ENCODE measurements around the gene GHR.

GHR gene

GRCh38 chr5:42423285-42424165 is at the start of gene GHR:
Gene GHR (plus strand): TSS chr5:42423439. CDS start chr5:42565875, 142,436 bp downstream.
- peak in 13 of 14 donors; percentile 9 to 84 (median 60) for DNase-seq

GRCh38 chr5:42374679-42375273 is 48.5 kb upstream of the GHR start:
- DNase-seq, result no peak

GRCh38 chr5:42377496-42377895 is 45.7 kb upstream of the GHR start:
- no peak for DNase-seq

- no peak for DNase-seq
Measured at GRCh38 chr5:42381973-42382372, 41.3 kb upstream of the GHR start.

GRCh38 chr5:42387563-42387962 is 35.7 kb upstream of the GHR start:
- no peak for DNase-seq

GRCh38 chr5:42390115-42390514 is 33.1 kb upstream of the GHR start:
- no peak for DNase-seq

- DNase-seq, result no peak
Measured at GRCh38 chr5:42392917-42393316, 30.3 kb upstream of the GHR start.

GRCh38 chr5:42396111-42396510 is 27.1 kb upstream of the GHR start:
- DNase-seq, result no peak

- no peak for DNase-seq
Measured at GRCh38 chr5:42397267-42397666, 26.0 kb upstream of the GHR start.

- DNase-seq, result no peak
Measured at GRCh38 chr5:42399702-42400101, 23.5 kb upstream of the GHR start.

GRCh38 chr5:42400474-42400873 is 22.8 kb upstream of the GHR start:
- no peak for DNase-seq

GRCh38 chr5:42403236-42403635 is 20.0 kb upstream of the GHR start:
- no peak for DNase-seq

GRCh38 chr5:42404366-42404765 is 18.9 kb upstream of the GHR start:
- DNase-seq, result no peak

- DNase-seq, result no peak
Measured at GRCh38 chr5:42419294-42419693, 3.9 kb upstream of the GHR start.

GRCh38 chr5:42422656-42423280 is 471 bp upstream of the GHR start:
- DNase-seq, result peak in 1 of 14 donors; percentile 11

- no peak for DNase-seq
Measured at GRCh38 chr5:42426016-42426415, 2.8 kb downstream of the GHR start.

- no peak for DNase-seq
Measured at GRCh38 chr5:42429694-42430093, 6.5 kb downstream of the GHR start.

GRCh38 chr5:42434047-42434724 is 10.9 kb downstream of the GHR start:
- DNase-seq, result no peak

GRCh38 chr5:42436051-42436450 is 12.8 kb downstream of the GHR start:
- DNase-seq, result no peak

GRCh38 chr5:42454216-42454995 is 31.2 kb downstream of the GHR start:
- no peak for DNase-seq

- no peak for DNase-seq
Measured at GRCh38 chr5:42461033-42461432, 37.8 kb downstream of the GHR start.

- no peak for DNase-seq
Measured at GRCh38 chr5:42461507-42461906, 38.3 kb downstream of the GHR start.
